HG02973 (cell line): ENCODE results near the gene KCNJ18.
"Not testable (repeated sequence)": the region's sequence is repeated elsewhere in the genome, so short reads cannot be mapped to it uniquely, and the experiment has no call there.

Experiments used
- ATAC-seq: cut with Tn5 transposase; IDR thresholded peaks from one replicate; pipeline ENCODE4 v1.9.1; 2021; ENCODE audit warnings: moderate library complexity; ENCODE audit not compliant: unreplicated experiment

The KCNJ18 gene

DNA sequence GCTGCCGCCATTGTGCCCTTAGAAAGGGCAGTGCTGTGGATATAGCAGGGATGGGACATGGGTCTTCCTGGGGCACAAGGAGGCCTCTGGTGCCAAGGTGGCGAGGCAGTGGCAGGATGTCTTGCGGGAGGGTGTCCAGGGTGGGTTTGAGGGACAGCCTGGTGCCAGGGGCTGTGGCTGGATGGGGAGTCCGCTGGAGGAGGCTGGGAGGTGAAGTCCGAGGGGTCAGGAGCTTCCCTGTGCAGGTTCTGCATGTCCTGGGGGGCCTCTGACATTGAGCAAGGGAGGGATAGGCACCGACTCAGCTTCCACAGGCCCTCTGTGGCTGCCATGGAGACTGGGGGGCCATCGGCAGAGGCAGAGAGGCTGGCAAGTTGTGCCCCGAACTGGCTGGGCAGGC, 9.7 kb downstream of the KCNJ18 start:
- ATAC-seq: not testable (repeated sequence)

DNA sequence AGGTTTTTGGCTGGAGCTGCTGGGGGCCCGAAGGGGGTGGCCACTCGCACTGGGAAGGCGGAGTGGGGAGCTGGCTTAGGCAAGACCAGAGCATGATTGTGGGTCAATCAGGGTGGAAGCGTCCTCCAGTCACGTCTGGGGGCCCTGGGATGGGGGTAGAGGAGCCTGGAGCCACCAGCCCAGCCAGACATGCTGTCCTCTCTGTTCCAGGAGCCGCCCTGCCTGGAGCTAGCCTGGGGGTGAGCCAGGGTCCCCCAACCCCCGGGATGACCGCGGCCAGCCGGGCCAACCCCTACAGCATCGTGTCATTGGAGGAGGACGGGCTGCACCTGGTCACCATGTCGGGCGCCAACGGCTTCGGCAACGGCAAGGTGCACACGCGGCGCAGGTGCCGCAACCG, 10.2 kb downstream of the KCNJ18 start:
- not testable (repeated sequence) for ATAC-seq

GRCh38 chr17:21702940-21703640, 10.8 kb downstream of the KCNJ18 start:
- not testable (repeated sequence) for ATAC-seq

DNA sequence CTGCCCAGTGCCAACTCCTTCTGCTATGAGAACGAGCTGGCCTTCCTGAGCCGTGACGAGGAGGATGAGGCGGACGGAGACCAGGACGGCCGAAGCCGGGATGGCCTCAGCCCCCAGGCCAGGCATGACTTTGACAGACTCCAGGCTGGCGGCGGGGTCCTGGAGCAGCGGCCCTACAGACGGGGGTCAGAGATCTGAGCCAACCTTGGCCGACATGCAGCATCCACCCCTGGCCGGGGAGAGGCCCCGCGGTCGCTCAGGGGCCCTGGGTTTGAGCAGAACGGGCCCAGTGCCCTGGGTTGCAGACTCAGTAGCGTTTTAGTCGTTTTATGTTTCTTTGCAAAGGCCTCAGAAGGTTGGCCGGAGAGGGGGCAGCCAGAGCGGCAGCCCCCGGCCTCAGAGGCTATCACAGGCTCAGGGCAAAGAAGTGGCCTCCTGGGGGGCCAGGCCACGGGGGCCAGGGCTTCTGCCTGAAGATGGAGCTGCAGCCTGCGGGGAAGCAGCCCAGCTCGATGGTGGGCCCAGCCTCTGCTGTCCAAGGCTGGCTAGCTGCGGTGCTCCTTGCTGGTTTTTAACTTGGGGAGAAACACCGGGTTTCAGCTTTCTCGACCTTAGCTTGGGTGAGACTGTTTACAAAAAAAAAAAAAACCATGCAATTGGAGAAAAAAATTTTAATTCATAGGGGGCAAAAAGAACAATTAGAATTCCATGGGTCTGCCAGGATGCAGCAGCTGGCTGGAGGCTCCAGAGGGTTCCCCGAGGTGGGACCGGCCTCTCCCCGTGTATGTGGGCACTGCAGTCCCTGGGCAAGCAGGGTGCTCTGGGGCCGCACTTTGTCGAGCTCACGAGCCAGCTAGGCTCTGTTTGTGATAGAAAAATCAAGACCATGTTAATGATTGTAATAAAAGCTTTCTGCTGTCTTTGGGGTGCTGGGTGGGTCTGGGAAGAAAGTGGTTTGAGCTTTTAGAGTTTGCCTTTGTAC, 11.9 kb downstream of the KCNJ18 start:
- not testable (repeated sequence) for ATAC-seq

DNA sequence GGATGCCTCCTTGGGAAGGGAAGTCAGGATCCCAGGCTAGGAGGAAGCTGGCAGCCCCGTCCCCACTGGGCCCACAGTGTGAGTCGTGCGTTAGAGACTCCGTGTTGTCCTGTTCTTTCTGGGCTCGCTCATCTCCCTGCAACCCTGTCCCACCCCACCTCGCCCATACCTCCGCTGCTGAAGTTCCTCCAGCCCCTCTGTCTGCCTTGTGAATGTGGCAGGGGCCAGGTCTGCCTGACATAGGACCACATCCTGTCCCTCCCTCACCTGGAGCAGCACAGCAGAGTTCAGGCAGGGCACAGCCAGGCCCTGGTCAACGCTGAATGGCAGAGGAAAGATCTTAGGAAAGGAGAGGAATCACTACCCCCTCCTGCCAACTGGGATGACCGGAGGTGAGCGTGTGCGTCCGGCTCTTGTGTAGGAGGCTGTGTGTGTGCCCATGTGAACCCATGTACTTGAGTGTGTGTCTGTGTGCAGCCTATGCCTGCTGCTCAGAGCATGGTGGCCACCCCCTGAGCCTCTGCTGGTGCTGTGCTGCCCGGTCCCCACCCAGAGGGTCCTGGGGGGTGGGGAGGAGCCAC, 12.8 kb downstream of the KCNJ18 start:
- no peak for ATAC-seq

DNA sequence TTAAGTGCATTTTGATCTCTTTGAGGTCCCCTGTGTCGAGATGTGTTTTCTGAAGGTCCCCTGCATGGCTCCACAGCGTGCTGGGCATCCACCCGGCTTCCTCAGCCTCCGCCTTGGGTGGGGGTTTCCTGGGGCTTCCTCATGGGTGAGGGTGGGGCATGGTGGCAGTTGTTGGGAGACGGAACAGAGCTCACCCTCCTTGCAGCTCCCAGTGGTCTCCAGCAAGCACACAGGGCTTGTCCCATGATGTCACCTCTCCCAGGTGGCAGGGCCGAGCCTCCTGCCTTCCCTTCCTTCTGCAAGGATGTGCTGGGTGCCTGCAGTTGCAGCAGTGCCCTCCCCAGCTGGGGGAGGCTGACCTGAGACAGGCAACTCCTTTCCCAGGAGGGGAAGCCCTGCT, 13.4 kb downstream of the KCNJ18 start:
- not testable (repeated sequence) for ATAC-seq

DNA sequence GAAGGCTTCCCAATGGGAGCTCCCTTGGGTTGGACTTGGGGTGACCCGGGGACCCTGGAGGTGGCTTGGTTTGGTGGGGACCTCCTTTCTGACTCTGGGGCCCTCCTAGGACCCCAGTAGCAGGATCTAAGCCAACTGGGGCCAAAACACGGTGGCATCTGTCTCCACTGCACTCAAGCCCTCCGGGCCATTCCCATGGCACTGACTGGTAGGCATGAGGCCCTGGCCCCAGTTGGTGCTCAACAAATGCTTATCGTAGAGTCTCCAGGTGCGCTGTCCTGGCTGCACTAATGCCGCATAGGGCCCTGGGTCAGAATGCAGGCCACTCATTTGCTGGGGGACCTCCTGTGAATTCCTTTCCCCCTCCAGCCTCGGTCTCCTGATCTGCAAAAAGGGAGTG, 14.2 kb downstream of the KCNJ18 start:
- not testable (repeated sequence) for ATAC-seq

- not testable (repeated sequence) for ATAC-seq
Measured at GRCh38 chr17:21707131-21707530, 14.8 kb downstream of the KCNJ18 start.

DNA sequence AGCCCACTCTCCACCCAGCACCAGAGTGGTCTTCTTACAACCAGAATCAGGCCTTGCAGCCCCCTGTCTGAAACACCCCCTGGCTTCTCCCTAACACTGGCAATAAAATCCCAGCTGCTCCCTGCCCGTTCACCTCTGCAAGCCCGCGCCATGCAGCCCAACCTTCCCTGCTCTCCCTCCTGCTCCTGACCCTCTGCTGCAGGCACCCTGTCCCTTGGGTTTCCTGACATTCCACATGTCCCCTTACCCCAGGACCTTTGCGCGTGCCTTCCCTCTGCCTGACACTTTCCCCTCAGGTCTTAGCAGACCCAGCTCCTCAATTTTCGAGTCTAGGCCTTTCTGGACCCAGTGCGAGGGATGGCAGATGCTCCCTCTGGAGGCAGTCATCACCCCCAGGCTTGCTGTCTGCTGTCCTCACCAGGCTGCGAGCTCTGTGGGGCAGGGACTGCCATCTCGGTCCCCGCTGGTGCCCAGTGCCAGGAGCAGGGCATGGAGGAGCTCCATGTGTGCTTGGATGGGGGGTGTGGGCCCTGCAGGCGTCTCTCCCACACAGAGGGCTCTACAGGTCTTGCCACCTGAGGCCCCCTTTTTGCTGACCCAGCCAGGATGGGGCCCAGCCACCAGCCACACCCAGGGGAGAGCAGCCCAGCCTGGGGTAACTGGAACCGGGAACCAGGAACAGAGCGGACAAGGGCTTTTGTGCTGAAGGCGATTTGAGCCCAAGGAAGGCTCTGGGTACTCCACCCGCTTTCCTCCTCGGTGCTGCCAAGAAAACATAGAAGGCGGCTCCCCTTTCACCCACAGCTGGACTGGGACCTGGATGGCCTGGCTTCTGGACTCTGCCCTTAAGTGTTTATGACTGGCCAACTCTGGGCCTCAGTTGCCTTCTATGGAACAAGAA, 15.6 kb downstream of the KCNJ18 start:
- ATAC-seq: not testable (repeated sequence)

GRCh38 chr17:21708612-21709535, 16.6 kb downstream of the KCNJ18 start:
- not testable (repeated sequence) for ATAC-seq

DNA sequence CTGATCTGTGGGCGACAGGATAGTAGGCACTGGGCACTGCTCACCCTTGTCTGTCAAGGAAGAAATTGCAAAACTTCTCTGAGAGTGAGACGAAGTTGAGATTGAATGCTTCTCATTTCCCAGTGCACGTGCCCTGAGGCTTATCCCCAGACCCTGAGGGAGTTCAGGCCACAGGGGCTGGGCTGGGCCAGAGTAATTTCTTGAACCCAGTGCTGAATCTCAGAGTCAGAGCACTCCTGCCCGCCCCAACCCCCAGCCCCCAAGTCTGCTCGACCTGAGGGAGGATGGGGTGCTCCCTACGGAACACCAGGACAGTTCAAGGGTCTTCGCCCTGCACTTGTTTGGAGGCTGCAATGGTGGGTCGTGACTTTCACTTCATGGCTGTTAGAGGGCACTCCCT, 17.7 kb downstream of the KCNJ18 start:
- ATAC-seq: not testable (repeated sequence)

GRCh38 chr17:21710486-21710885, 18.2 kb downstream of the KCNJ18 start:
- ATAC-seq: not testable (repeated sequence)

GRCh38 chr17:21711182-21711581, 18.9 kb downstream of the KCNJ18 start:
- ATAC-seq: no peak

GRCh38 chr17:21713020-21713419, 20.7 kb downstream of the KCNJ18 start:
- not testable (repeated sequence) for ATAC-seq

GRCh38 chr17:21713631-21714030, 21.3 kb downstream of the KCNJ18 start:
- ATAC-seq: not testable (repeated sequence)

DNA sequence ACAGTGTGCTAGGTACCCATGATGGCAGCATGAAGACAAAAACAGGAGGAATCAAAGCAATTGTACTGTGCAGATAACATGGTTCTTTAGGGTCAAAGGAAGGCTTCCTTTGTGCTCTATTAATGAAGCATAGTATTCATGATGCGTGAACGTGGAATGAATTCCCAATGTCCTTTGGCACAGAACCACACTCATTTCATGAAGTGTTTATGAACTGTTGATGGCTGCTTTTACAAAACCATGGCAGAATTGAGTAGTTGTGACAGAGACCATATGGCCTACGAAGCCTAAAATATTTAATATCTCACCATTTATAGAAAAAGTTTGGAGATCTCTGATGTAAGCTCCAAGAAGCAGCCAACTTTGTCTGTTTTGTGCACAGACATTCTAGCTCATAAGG, 22.4 kb downstream of the KCNJ18 start:
- ATAC-seq: not testable (repeated sequence)

DNA sequence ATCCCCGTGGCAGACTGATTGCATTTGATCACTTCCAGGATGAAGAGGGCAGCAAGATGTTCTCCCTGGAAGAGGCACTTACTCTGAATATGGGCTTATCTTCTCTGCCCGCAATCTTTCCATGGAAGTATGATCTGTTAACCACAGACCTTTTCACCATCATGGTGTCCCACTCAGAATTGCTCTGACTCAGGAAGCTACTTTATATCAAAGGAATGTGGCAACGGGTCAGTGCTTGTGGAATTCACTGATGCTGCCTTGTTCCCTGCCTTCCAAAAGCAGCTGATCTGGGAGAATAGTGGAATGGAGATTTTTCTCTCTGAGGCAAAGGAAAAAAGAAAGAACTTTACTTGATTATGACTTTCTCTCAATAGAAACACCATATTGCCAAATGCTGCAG, 23.6 kb downstream of the KCNJ18 start:
- not testable (repeated sequence) for ATAC-seq

GRCh38 chr17:21718971-21719370, 26.6 kb downstream of the KCNJ18 start:
- ATAC-seq: not testable (repeated sequence)

- not testable (repeated sequence) for ATAC-seq
Measured at GRCh38 chr17:21719511-21720226, 27.3 kb downstream of the KCNJ18 start.
